Measurements from ENCODE around the gene WDR19. TPM values are rescaled to one million over a fixed set of nuclear protein-coding genes. Genes with fewer than 3 reads are reported as not detected.
"Not testable (repeated sequence)": the region's sequence is repeated elsewhere in the genome, so short reads cannot be mapped to it uniquely, and the experiment has no call there.

WDR19 gene
- 28.3 TPM for total RNA-seq

- Histone ChIP-seq H3K9me3 (no peaks in the 10 kb centered on the region), H3K36me3 (peaks cover 1 to 6% of the 10 kb centered on the region in 2 donors), H3K4me3 (peak within 1 kb of the TSS; percentile 71 to 87), H3K27me3 (no peaks in the 10 kb centered on the region), H3K27ac (peak within 1 kb of the TSS; percentile 41 to 66), H3K4me1 (peaks cover 0 to 4% of the 10 kb centered on the region in 2 donors)
- DNase-seq (ENCODE audit: low spot score in 2 of 2), result peak; percentile 97 to 99
- intact Hi-C loops (cut with DNase I), result loop anchor here (1.0 to 10.0 kb wide), 7 partner anchors 74 to 1497 kb away; partner anchors contain the start of genes FAM114A1, LIAS, N4BP2 and RELL1
- peak; percentile 28 to 59 (median 40) for TF ChIP-seq CTCF (IDR thresholded peaks at IDR 0.05)
These were observed at the start of gene WDR19 for GRCh38 chr4:39181905-39182638. TSS of gene WDR19 (plus strand) at chr4:39182529. CDS start at chr4:39182558, 29 bp downstream.

DNA sequence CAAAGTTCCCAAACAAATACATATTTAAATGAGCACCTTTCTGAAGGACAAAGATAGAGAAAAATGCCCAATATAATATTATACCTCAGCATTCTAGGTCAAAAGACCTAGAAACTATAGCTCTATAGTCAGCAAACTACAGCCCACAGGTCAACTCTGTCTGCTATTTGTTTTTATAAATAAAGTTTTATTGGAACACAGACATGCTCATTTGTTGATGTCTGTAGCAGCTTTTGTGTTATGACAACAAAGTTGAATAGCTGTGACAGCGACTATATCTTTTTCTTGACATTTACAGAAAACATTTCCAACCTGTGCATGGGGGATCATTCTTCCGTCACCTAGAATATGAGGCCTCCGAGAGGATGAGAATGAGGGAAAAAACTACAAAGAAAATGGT, 48.7 kb upstream of the WDR19 start:
- intact Hi-C loops (cut with DNase I), result loop anchor here (10.0 kb wide), 1 partner anchor 209 kb away; no protein-coding TSS in a partner anchor
- no peaks in the 10 kb centered on the region for H3K36me3 ChIP-seq
- H3K27me3 ChIP-seq, result no peaks in the 10 kb centered on the region
- no peaks in the 10 kb centered on the region for H3K9me3 ChIP-seq
- no peak overlapping the region for H3K4me3 ChIP-seq
- H3K27ac ChIP-seq, result no peak overlapping the region
- TF ChIP-seq CTCF (IDR thresholded peaks at IDR 0.05), result no peak
- H3K4me1 ChIP-seq, result no peaks in the 10 kb centered on the region
- no peak for DNase-seq (ENCODE audit: low spot score in 2 of 2)

GRCh38 chr4:39134683-39135306, 47.5 kb upstream of the WDR19 start:
- DNase-seq (ENCODE audit: low spot score in 2 of 2), result no peak
- H3K9me3 ChIP-seq, result no peaks in the 10 kb centered on the region
- H3K27me3 ChIP-seq, result no peaks in the 10 kb centered on the region
- H3K27ac ChIP-seq, result no peak overlapping the region
- TF ChIP-seq CTCF (IDR thresholded peaks at IDR 0.05), result no peak
- H3K36me3 ChIP-seq, result no peaks in the 10 kb centered on the region
- intact Hi-C loops (cut with DNase I), result loop anchor here (5.0 to 10.0 kb wide), 2 partner anchors 210 to 377 kb away; no protein-coding TSS in a partner anchor
- no peaks in the 10 kb centered on the region for H3K4me1 ChIP-seq
- no peak overlapping the region for H3K4me3 ChIP-seq

DNA sequence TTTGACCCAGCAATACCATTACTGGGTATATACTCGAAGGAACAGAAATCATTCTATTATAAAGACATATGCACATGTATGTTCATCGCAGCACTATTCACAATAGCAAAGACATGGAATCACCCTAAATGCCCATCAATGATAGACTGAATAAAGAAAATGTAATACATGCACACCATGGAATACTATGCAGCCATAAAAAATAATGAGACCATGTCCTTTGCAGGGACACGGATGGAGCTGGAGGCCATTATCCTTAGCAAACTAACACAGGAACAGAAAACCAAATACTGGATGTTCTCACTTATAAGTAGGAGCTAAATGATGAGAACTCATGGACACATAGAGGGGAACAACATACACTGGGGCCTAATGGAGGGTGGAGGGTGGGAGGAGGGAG, 44.1 kb upstream of the WDR19 start:
- H3K27me3 ChIP-seq, result not testable (repeated sequence)

DNA sequence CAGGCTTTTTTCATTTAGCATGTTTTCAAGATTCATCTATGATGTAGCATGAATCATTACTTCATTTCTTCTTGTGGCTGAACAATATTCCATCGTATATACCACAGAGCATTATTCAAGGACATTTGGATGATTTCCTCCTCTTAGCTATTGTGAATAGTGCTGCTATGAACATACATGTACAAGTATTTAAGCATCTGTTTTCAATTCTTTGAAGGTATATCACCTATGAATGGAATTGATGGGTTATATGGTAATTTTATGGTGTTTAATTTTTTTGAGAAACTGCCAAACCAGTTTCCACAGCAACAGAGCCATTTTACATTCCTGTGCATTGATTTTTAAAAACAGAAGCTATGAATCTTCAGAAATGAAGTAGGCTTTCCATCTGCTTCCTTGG, 36.1 kb upstream of the WDR19 start:
- Histone ChIP-seq H3K4me1 (no peaks in the 10 kb centered on the region), H3K27ac (no peak overlapping the region), H3K4me3 (no peak overlapping the region), H3K27me3 (no peaks in the 10 kb centered on the region), H3K36me3 (no peaks in the 10 kb centered on the region), H3K9me3 (no peaks in the 10 kb centered on the region)
- DNase-seq (ENCODE audit: low spot score in 2 of 2), result no peak
- TF ChIP-seq CTCF (IDR thresholded peaks at IDR 0.05), result no peak
- intact Hi-C loops (cut with DNase I), result no loop called here

More for the DNA sequence above, 44.1 kb upstream of the WDR19 start:
- DNase-seq (ENCODE audit: low spot score in 2 of 2); H3K4me3 ChIP-seq; H3K9me3 ChIP-seq; H3K27ac ChIP-seq; H3K36me3 ChIP-seq; H3K4me1 ChIP-seq: not testable (repeated sequence)
- intact Hi-C loops (cut with DNase I), result loop anchor here (5.0 to 10.0 kb wide), 2 partner anchors 213 to 381 kb away; no protein-coding TSS in a partner anchor

- no peak overlapping the region for H3K4me3 ChIP-seq
- no peak for TF ChIP-seq CTCF (IDR thresholded peaks at IDR 0.05)
- H3K36me3 ChIP-seq, result no peaks in the 10 kb centered on the region
- no peaks in the 10 kb centered on the region for H3K27me3 ChIP-seq
- H3K9me3 ChIP-seq, result no peaks in the 10 kb centered on the region
- no peaks in the 10 kb centered on the region for H3K4me1 ChIP-seq
- no peak for DNase-seq (ENCODE audit: low spot score in 2 of 2)
- intact Hi-C loops (cut with DNase I), result no loop called here
- no peak overlapping the region for H3K27ac ChIP-seq
These were observed 28.3 kb upstream of the WDR19 start for GRCh38 chr4:39154009-39154408.

Data from ascending aorta (tissue), 2 donors.